ENCODE results near the gene ABHD17A.

ABHD17A gene

GRCh38 chr19:1896508-1896907, 11.2 kb upstream of the ABHD17A start:
- no CpG with 5 or more reads among the region's 13 CpGs for WGBS, 2 donors (ENCODE audit: extremely low coverage in 2 of 2, insufficient read length in 2 of 2, insufficient replicate concordance in 1 of 2)
- no peak overlapping the region for H4K8ac ChIP-seq (ENCODE audit: low read depth, low read length)
- H3K4me3 ChIP-seq (ENCODE audit: low read length in 2 of 2), result no peak overlapping the region
- H3K9me3 ChIP-seq (replicated peaks in 1 of 2; ENCODE audit: control insufficient read depth in 2 of 2, insufficient read depth in 1 of 2, low read depth in 1 of 2, low read length in 2 of 2), result no peaks in the 10 kb centered on the region
- no peak overlapping the region for H2AK5ac ChIP-seq (ENCODE audit: low read depth, low read length)
- H3K23ac ChIP-seq (ENCODE audit: low read depth, low read length, poor library complexity), result no peak overlapping the region
- H3K27ac ChIP-seq (replicated peaks; ENCODE audit: low read length), result no peak overlapping the region
- no peak overlapping the region for H2BK12ac ChIP-seq (ENCODE audit: low read length)
- H3K9ac ChIP-seq (ENCODE audit: low read depth, low read length, poor library complexity), result no peak overlapping the region
- H3K14ac ChIP-seq (ENCODE audit: low read length), result no peak overlapping the region
- H3K4me1 ChIP-seq (ENCODE audit: control insufficient read depth in 2 of 2, insufficient read depth in 1 of 2, low read depth in 1 of 2, low read length in 2 of 2), result peaks cover 2 to 4% of the 10 kb centered on the region in 2 donors
- no peak overlapping the region for H3K18ac ChIP-seq (ENCODE audit: low read length)
- H2BK15ac ChIP-seq (ENCODE audit: low read length), result no peak overlapping the region
- H2BK120ac ChIP-seq (ENCODE audit: low read depth, low read length), result no peak overlapping the region
- H3K27me3 ChIP-seq (ENCODE audit: control insufficient read depth in 3 of 3, insufficient read depth in 3 of 3, low read depth in 1 of 3, low read length in 3 of 3), result peaks cover 0 to 3% (median 0%) of the 10 kb centered on the region in 3 experiments
- H3K4ac ChIP-seq (ENCODE audit: low read length), result no peak overlapping the region
- no peak for DNase-seq (ENCODE audit: low spot score)
- H3K36me3 ChIP-seq (replicated peaks in 1 of 2; ENCODE audit: control insufficient read depth in 2 of 2, insufficient read depth in 2 of 2, low read length in 2 of 2), result no peaks in the 10 kb centered on the region
- no peak overlapping the region for H3K4me2 ChIP-seq (ENCODE audit: insufficient read depth, low read length, poor library complexity, severe bottlenecking)
- no peak overlapping the region for H4K91ac ChIP-seq (ENCODE audit: low read depth, low read length, poor library complexity)
- no peaks in the 10 kb centered on the region for H3K79me1 ChIP-seq (ENCODE audit: low read depth, low read length)
- H2AFZ ChIP-seq (ENCODE audit: low read length), result no peak overlapping the region
- H2BK5ac ChIP-seq (ENCODE audit: low read length), result peak overlapping the region; percentile 60

GRCh38 chr19:1893791-1894190, 8.5 kb upstream of the ABHD17A start:
- Histone ChIP-seq H3K27me3 (ENCODE audit: control insufficient read depth in 3 of 3, insufficient read depth in 3 of 3, low read depth in 1 of 3, low read length in 3 of 3) (peaks cover 0 to 3% (median 0%) of the 10 kb centered on the region in 3 experiments), H4K8ac (ENCODE audit: low read depth, low read length) (no peak overlapping the region), H3K14ac (ENCODE audit: low read length) (no peak overlapping the region), H3K4ac (ENCODE audit: low read length) (no peak overlapping the region), H3K23ac (ENCODE audit: low read depth, low read length, poor library complexity) (no peak overlapping the region), H2BK5ac (ENCODE audit: low read length) (no peak overlapping the region), H3K4me3 (ENCODE audit: low read length in 2 of 2) (no peak overlapping the region), H3K9ac (ENCODE audit: low read depth, low read length, poor library complexity) (no peak overlapping the region), H3K4me2 (ENCODE audit: insufficient read depth, low read length, poor library complexity, severe bottlenecking) (no peak overlapping the region), H3K79me1 (ENCODE audit: low read depth, low read length) (no peaks in the 10 kb centered on the region), H2BK15ac (ENCODE audit: low read length) (no peak overlapping the region), H2BK12ac (ENCODE audit: low read length) (no peak overlapping the region), H3K36me3 (replicated peaks in 1 of 2; ENCODE audit: control insufficient read depth in 2 of 2, insufficient read depth in 2 of 2, low read length in 2 of 2) (no peaks in the 10 kb centered on the region), H2AK5ac (ENCODE audit: low read depth, low read length) (no peak overlapping the region), H2BK120ac (ENCODE audit: low read depth, low read length) (no peak overlapping the region), H4K91ac (ENCODE audit: low read depth, low read length, poor library complexity) (no peak overlapping the region), H3K27ac (replicated peaks; ENCODE audit: low read length) (no peak overlapping the region), H3K4me1 (ENCODE audit: control insufficient read depth in 2 of 2, insufficient read depth in 1 of 2, low read depth in 1 of 2, low read length in 2 of 2) (peaks cover 2 to 4% of the 10 kb centered on the region in 2 donors), H2AFZ (ENCODE audit: low read length) (no peak overlapping the region), H3K18ac (ENCODE audit: low read length) (no peak overlapping the region), H3K9me3 (replicated peaks in 1 of 2; ENCODE audit: control insufficient read depth in 2 of 2, insufficient read depth in 1 of 2, low read depth in 1 of 2, low read length in 2 of 2) (no peaks in the 10 kb centered on the region)
- no peak for DNase-seq (ENCODE audit: low spot score)
- WGBS, 2 donors (ENCODE audit: extremely low coverage in 2 of 2, insufficient read length in 2 of 2, insufficient replicate concordance in 1 of 2), result no CpG with 5 or more reads among the region's 17 CpGs

- Histone ChIP-seq H2BK12ac (ENCODE audit: low read length) (no peak overlapping the region), H3K23ac (ENCODE audit: low read depth, low read length, poor library complexity) (no peak overlapping the region), H3K27ac (replicated peaks; ENCODE audit: low read length) (no peak overlapping the region), H3K4me3 (ENCODE audit: low read length in 2 of 2) (no peak overlapping the region), H3K18ac (ENCODE audit: low read length) (no peak overlapping the region), H3K9me3 (replicated peaks in 1 of 2; ENCODE audit: control insufficient read depth in 2 of 2, insufficient read depth in 1 of 2, low read depth in 1 of 2, low read length in 2 of 2) (no peaks in the 10 kb centered on the region), H2BK15ac (ENCODE audit: low read length) (no peak overlapping the region), H3K4me2 (ENCODE audit: insufficient read depth, low read length, poor library complexity, severe bottlenecking) (no peak overlapping the region), H3K27me3 (ENCODE audit: control insufficient read depth in 3 of 3, insufficient read depth in 3 of 3, low read depth in 1 of 3, low read length in 3 of 3) (peaks cover 0 to 2% (median 0%) of the 10 kb centered on the region in 3 experiments), H3K14ac (ENCODE audit: low read length) (no peak overlapping the region), H3K36me3 (replicated peaks in 1 of 2; ENCODE audit: control insufficient read depth in 2 of 2, insufficient read depth in 2 of 2, low read length in 2 of 2) (no peaks in the 10 kb centered on the region), H4K8ac (ENCODE audit: low read depth, low read length) (peak overlapping the region; percentile 82), H2AK5ac (ENCODE audit: low read depth, low read length) (no peak overlapping the region), H3K4me1 (ENCODE audit: control insufficient read depth in 2 of 2, insufficient read depth in 1 of 2, low read depth in 1 of 2, low read length in 2 of 2) (peaks cover 2% of the 10 kb centered on the region in 2 donors), H3K79me1 (ENCODE audit: low read depth, low read length) (peaks cover 1% of the 10 kb centered on the region), H3K4ac (ENCODE audit: low read length) (no peak overlapping the region), H2AFZ (ENCODE audit: low read length) (peak overlapping the region; percentile 17), H4K91ac (ENCODE audit: low read depth, low read length, poor library complexity) (no peak overlapping the region), H2BK120ac (ENCODE audit: low read depth, low read length) (no peak overlapping the region), H3K9ac (ENCODE audit: low read depth, low read length, poor library complexity) (no peak overlapping the region), H2BK5ac (ENCODE audit: low read length) (no peak overlapping the region)
- no CpG with 5 or more reads among the region's 1 CpG for WGBS, 2 donors (ENCODE audit: extremely low coverage in 2 of 2, insufficient read length in 2 of 2, insufficient replicate concordance in 1 of 2)
- DNase-seq (ENCODE audit: low spot score), result no peak
These were observed 4.6 kb upstream of the ABHD17A start for GRCh38 chr19:1889907-1890306.

GRCh38 chr19:1888385-1888784, 3.1 kb upstream of the ABHD17A start:
- Histone ChIP-seq H3K18ac (ENCODE audit: low read length) (no peak overlapping the region), H3K9ac (ENCODE audit: low read depth, low read length, poor library complexity) (no peak overlapping the region), H3K9me3 (replicated peaks in 1 of 2; ENCODE audit: control insufficient read depth in 2 of 2, insufficient read depth in 1 of 2, low read depth in 1 of 2, low read length in 2 of 2) (no peaks in the 10 kb centered on the region), H3K4me1 (ENCODE audit: control insufficient read depth in 2 of 2, insufficient read depth in 1 of 2, low read depth in 1 of 2, low read length in 2 of 2) (peaks cover 12 to 15% of the 10 kb centered on the region in 2 donors), H2AFZ (ENCODE audit: low read length) (no peak overlapping the region), H3K4me2 (ENCODE audit: insufficient read depth, low read length, poor library complexity, severe bottlenecking) (no peak overlapping the region), H3K4me3 (ENCODE audit: low read length in 2 of 2) (no peak overlapping the region), H4K8ac (ENCODE audit: low read depth, low read length) (no peak overlapping the region), H3K27ac (replicated peaks; ENCODE audit: low read length) (no peak overlapping the region), H3K79me1 (ENCODE audit: low read depth, low read length) (peaks cover 10% of the 10 kb centered on the region), H3K4ac (ENCODE audit: low read length) (no peak overlapping the region), H3K14ac (ENCODE audit: low read length) (no peak overlapping the region), H2BK12ac (ENCODE audit: low read length) (no peak overlapping the region), H3K36me3 (replicated peaks in 1 of 2; ENCODE audit: control insufficient read depth in 2 of 2, insufficient read depth in 2 of 2, low read length in 2 of 2) (no peaks in the 10 kb centered on the region), H2BK15ac (ENCODE audit: low read length) (peak overlapping the region; percentile 37), H2BK120ac (ENCODE audit: low read depth, low read length) (no peak overlapping the region), H2AK5ac (ENCODE audit: low read depth, low read length) (peak overlapping the region; percentile 95), H3K27me3 (ENCODE audit: control insufficient read depth in 3 of 3, insufficient read depth in 3 of 3, low read depth in 1 of 3, low read length in 3 of 3) (peaks cover 0 to 2% (median 0%) of the 10 kb centered on the region in 3 experiments), H3K23ac (ENCODE audit: low read depth, low read length, poor library complexity) (no peak overlapping the region), H4K91ac (ENCODE audit: low read depth, low read length, poor library complexity) (no peak overlapping the region), H2BK5ac (ENCODE audit: low read length) (no peak overlapping the region)
- no peak for DNase-seq (ENCODE audit: low spot score)
- no CpG with 5 or more reads among the region's 5 CpGs for WGBS, 2 donors (ENCODE audit: extremely low coverage in 2 of 2, insufficient read length in 2 of 2, insufficient replicate concordance in 1 of 2)
